Hepatic stellate cell (primary cell): ENCODE measurements around the gene RPS28.
"Not testable (repeated sequence)": the region's sequence is repeated elsewhere in the genome, so short reads cannot be mapped to it uniquely, and the experiment has no call there.

ENCODE experiments used
- DNase-seq: peaks from one replicate; pipeline ENCODE4 v3.0.0; 2011; ENCODE audit warnings: low spot score

RPS28 gene

DNA sequence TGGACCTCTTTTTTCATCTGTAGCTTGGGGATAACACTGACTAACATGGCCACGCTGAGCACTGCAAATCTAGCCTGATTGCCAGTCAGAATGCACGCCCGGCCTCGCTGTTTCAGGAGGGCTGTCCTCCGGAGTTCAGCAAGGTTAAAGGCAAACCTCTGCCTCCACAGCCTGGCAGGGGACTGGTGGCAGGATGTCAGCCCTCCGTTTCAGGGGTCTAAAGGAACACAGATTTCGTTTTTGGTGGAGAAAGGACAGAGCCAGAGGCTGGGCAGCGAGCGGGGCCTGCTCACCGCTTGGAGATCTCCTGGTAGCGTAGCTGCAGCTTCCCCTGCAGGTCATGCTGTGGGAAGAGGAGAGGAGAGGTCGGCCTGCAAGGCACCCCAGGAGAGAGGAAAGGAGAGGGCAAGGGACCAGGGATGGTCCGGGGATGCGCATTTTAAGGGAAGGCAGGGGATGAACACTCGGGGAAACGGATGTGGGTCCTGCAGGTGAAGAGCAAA is 681 bp upstream of the RPS28 start:
- no peak for DNase-seq

DNA sequence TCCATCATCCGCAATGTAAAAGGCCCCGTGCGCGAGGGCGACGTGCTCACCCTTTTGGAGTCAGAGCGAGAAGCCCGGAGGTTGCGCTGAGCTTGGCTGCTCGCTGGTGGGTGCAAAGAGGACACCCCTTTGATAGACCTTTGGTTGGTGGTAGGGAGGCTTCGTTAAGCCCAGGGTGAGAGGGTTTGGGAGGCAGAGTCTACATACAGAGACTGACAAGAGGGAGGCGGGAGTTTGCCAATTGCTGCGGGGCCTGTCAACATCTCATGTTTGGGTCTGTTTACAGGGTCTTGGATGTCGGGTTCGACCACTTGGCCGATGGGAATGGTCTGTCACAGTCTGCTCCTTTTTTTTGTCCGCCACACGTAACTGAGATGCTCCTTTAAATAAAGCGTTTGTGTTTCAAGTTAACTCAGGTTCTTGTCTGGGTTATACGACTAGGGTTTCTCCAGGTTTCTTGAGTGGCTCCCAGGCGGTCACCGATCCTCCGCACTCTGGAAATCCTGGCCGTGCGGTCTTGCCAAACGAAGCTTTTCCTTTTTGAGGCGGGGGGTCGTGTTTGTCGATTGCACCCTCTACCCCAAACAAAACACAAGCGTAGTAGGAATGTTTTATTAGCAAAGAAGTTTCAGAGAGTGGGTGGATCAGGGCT is 816 bp downstream of the RPS28 start:
- DNase-seq: no peak

DNA sequence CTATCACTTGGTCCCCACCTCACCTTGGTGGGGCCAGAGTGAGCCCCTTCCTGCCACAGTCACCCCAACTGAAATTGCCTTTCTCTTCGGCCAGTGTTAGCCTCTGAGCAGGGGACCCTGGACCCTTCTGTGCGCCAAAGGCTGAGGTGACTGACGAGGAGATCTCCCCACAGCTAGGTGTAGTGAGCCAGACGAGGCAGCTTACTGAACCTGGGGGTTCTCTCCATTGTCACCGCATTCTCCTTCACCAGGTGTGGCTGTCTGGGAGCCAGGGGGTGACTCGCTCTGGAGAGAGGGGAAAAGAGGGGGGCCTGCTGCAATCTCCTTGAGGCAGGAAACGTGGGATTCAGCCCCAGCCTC is 1.3 kb downstream of the RPS28 start:
- DNase-seq: no peak

DNA sequence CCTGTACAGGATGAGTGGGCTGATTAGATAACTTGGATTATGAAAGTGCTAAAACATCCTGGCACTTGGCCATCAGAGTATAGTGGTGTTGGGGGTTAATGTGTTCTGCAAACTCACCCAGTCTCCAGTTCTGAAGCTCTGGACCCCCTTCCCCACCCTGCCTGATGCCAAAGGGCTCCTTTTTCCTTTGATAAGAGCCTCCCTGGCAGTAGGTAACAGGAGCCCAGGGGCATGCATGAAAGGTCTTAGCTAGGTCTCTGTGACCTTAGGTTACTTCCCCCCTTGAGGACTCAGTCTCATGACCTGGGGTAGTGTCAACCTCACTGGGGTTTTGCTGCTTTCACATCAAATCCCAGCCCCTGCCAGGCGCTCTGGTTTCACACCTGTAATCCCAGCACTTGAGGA is 2.5 kb downstream of the RPS28 start:
- no peak for DNase-seq

GRCh38 chr19:8324186-8325050 is 3.1 kb downstream of the RPS28 start:
- no peak for DNase-seq

GRCh38 chr19:8325454-8325853 is 4.2 kb downstream of the RPS28 start:
- DNase-seq: no peak

GRCh38 chr19:8329996-8330395 is 8.7 kb downstream of the RPS28 start:
- DNase-seq: no peak

DNA sequence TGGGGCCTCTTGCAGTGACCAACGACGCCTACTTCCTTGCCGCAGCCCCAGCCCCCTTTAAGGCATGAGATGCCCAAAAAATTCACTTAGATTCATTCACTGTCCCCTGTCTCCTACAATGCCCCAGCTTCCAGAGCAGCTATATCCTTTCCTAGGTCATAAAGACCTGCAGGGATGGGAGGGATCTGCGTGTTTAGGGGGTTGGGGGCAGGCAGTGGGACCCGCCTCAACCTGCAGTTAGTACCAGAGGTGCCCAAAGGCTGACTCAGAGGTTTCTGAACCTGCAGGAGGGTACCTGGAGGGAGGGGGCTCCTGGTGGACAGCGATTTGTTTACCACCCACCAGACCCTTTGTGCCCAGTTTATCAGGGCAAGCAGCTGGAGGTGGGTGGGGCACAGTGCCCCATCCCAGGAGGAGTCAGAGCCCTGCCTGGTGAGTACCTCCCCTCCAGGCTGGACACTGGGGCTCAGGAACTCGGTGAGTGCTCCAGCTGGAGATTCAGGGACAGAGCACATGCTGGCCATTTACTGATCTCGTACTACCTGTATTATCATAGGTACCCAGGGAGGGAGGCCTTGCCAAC is 10.1 kb downstream of the RPS28 start:
- no peak for DNase-seq

DNA sequence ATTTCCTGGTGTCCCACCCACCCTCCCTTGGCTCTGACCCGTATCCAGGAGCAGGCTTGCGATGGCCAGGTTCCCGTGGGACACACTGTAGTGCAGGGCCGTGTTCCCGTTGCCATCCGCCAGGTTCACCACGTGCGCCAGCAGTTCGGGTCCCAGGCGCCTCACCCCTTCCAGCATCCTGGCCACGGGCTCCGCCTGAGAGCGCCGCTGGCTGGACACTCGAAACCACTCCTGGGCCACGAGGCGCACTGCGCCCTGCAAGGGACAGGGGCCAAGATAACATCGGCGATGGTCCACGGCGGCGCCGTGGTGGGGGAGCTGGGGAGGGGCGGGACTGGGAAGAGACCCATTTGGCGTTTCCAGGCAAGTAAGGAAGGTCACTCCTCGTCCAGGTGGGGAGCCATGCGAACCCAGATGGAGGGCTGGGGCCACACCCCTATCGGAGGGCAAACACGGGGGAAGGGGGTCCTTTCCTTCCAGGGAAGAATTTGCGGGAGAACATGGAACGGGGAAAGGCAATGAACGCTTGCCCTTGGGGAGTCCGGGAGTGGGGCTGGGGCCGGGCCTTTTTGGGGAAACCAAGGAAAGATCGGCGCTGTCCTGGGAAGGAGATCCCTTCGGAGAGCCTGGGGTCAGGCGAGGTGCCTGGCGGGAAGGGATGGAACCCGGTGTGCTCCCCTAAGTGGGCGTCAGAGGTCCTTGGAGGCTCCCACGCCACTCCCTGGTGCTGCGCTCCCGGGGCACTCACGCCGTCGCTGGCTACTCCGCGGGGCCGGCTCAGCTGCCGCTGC is 11.9 kb downstream of the RPS28 start:
- DNase-seq: no peak

GRCh38 chr19:8333767-8334457 is 12.6 kb downstream of the RPS28 start:
- no peak for DNase-seq

DNA sequence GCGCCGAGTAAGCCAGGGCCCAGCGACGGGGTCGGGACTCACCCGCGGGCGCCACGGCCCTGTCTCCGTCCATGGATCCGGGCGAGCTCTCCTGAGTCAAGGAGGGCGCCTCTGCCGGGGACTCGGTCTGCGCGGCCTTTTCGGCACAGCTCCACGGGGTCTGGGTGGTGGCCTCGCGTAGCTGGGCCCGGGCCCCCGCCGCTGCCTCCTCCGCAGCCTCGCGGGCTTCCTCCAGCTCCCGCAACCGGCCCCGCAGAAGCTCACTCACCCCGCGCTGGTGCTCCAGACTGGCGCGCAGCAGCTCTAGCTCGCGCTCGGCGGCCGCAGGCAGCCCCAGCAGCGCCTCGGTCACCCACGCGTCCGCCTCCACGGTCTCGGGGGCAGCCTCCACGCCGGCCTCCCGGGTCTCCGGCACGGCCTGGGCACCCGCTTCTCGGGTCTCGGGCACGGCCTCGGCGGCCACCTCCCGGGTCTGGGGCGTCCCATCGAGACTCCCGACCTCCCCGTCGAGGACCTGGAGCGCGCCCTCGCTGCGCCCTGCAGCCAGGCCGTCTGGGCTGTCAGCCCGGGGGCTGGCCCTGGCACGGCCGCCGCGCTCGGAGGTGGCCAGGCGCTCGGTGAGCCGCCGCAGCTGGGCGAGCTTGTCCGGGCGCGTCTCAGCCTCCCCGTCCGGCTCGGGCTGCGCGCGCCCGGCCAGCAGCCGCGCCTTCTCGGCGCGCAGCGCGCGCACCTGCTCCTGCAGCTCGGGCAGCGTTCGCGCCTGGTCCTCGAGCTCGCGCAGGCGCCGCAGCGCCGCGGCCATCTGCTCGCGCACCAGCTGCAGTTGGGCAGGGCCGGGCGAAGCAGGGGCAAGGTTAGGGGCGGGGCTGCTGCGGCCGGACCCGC is 13.4 kb downstream of the RPS28 start:
- peak; percentile 62 for DNase-seq

DNA sequence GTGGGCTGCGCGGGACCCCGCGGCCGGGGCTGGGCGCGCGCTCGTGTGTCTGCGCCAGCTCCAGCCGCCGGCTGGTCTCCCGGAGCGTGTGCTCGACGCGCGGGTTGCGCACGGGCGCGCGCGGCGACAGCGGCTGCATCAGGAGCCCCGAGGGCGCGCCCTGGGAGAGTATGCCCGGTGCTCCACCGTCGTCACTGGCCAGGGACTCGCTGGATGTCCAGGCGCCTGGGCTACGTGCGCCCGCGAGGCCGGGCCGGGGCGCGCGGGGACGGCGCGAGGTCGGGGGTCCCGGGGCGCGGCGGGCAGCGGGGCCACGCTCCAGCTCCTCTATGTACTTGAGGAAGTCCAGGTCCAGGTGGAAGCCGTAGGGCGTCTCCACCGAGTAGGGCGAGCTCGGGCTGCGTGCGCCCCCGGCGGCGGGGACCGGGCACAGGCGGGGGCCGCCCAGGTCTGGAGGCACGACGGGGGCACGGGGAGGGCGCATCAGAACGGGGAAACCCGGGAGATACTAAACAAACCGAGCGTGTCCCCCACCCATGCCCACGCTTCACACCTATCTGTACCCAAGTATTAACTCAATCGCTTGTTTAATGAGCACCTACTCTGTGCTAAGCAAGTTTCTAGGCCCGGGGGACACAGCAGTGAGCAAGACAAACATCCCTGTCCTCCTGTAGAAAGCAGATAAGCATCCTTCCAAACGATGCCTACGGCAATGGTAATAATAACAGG is 14.2 kb downstream of the RPS28 start:
- DNase-seq: no peak

- DNase-seq: no peak
Observed at GRCh38 chr19:8336072-8336569, 14.8 kb downstream of the RPS28 start.

GRCh38 chr19:8336660-8337059 is 15.4 kb downstream of the RPS28 start:
- no peak for DNase-seq

- DNase-seq: no peak
Observed at GRCh38 chr19:8337728-8338127, 16.4 kb downstream of the RPS28 start.

DNA sequence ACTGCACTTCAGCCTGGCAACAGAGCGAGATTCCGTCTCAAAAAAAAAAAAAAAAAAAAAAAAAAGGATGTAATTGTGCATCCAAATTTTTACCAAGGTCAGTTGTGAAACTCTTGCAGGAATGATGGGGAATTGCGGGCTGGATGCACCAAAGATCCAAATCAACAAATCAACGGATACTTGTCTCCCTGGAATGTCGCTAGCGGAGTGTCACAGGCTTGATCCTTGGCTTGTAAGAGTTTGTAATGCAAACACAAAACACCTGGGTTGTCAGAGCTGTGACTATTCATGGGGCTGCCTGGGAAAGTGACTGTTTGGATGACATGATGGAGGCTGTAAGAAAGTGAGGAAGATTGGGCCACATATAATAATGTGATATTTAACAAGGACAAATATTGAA is 17.5 kb downstream of the RPS28 start:
- DNase-seq: no peak

- no peak for DNase-seq
Observed at GRCh38 chr19:8340341-8341096, 19.2 kb downstream of the RPS28 start.

DNA sequence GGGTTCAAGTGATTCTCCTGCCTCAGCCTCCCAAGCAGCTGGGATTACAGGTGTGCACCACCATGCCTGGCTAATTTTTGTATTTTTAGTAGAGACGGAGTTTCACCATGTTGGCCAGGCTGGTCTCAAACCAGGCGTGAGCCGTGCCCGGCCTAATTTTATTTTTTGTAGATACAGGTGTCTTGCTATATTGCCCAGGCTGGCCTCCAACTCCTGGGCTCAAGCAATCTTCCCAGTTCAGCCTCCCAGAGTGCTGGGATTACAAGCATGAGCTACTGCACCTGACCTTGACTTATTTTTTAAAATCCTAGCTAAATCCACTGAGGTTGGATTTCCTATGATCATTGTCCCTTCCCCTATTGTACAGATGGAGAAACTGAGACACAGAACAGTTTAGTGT is 20.2 kb downstream of the RPS28 start:
- not testable (repeated sequence) for DNase-seq

GRCh38 chr19:8342316-8342683 is 21.0 kb downstream of the RPS28 start:
- DNase-seq: no peak
